ENCODE data around the gene PTF1A.

The PTF1A gene

GRCh38 chr10:23191764-23192711, at the start of gene PTF1A:
Gene PTF1A, plus strand, starts transcription at chr10:23192312. Its CDS starts 219 bp downstream, at chr10:23192531.
- H3K4me3 ChIP-seq (replicated peaks in 1 of 2; ENCODE audit: low read depth in 2 of 2, low read length in 2 of 2): no peak within 1 kb of the TSS
- TF ChIP-seq CTCF (IDR thresholded peaks at IDR 0.05; ENCODE audit: low read depth, low read length): no peak
- no peak for DNase-seq (ENCODE audit: low read depth in 2 of 2)

GRCh38 chr10:23146258-23146657, 45.9 kb upstream of the PTF1A start:
- H3K4me3 ChIP-seq (replicated peaks in 1 of 2; ENCODE audit: low read depth in 2 of 2, low read length in 2 of 2): no peak overlapping the region
- no peak for DNase-seq (ENCODE audit: low read depth in 2 of 2)
- TF ChIP-seq CTCF (IDR thresholded peaks at IDR 0.05; ENCODE audit: low read depth, low read length): no peak

GRCh38 chr10:23147035-23147434, 45.1 kb upstream of the PTF1A start:
- no peak overlapping the region for H3K4me3 ChIP-seq (replicated peaks in 1 of 2; ENCODE audit: low read depth in 2 of 2, low read length in 2 of 2)
- no peak for DNase-seq (ENCODE audit: low read depth in 2 of 2)
- no peak for TF ChIP-seq CTCF (IDR thresholded peaks at IDR 0.05; ENCODE audit: low read depth, low read length)

GRCh38 chr10:23148214-23148613, 43.9 kb upstream of the PTF1A start:
- DNase-seq (ENCODE audit: low read depth in 2 of 2): no peak
- H3K4me3 ChIP-seq (replicated peaks in 1 of 2; ENCODE audit: low read depth in 2 of 2, low read length in 2 of 2): no peak overlapping the region
- TF ChIP-seq CTCF (IDR thresholded peaks at IDR 0.05; ENCODE audit: low read depth, low read length): no peak

GRCh38 chr10:23150091-23150490, 42.0 kb upstream of the PTF1A start:
- H3K4me3 ChIP-seq (replicated peaks in 1 of 2; ENCODE audit: low read depth in 2 of 2, low read length in 2 of 2): no peak overlapping the region
- TF ChIP-seq CTCF (IDR thresholded peaks at IDR 0.05; ENCODE audit: low read depth, low read length): no peak
- no peak for DNase-seq (ENCODE audit: low read depth in 2 of 2)

GRCh38 chr10:23150610-23151009, 41.5 kb upstream of the PTF1A start:
- H3K4me3 ChIP-seq (replicated peaks in 1 of 2; ENCODE audit: low read depth in 2 of 2, low read length in 2 of 2): no peak overlapping the region

More at GRCh38 chr10:23150610-23151009, 41.5 kb upstream of the PTF1A start:
- TF ChIP-seq CTCF (IDR thresholded peaks at IDR 0.05; ENCODE audit: low read depth, low read length): no peak
- peak; percentile 4 to 33 for DNase-seq (ENCODE audit: low read depth in 2 of 2)
